ENCODE measurements around the gene OSBPL1A. TPM values are rescaled to one million over a fixed set of nuclear protein-coding genes. Genes with fewer than 3 reads are reported as not detected.
"Not testable (repeated sequence)": the region's sequence is repeated elsewhere in the genome, so short reads cannot be mapped to it uniquely, and the experiment has no call there.

OSBPL1A gene
- polyA plus RNA-seq, 2 donors, result 10.8 to 11.6 TPM

GRCh38 chr18:24381126-24381525 is 16.5 kb downstream of the OSBPL1A start:
- Histone ChIP-seq H3K9me3 (ENCODE audit: control insufficient read depth in 2 of 2, insufficient read depth in 1 of 2, low read depth in 1 of 2, low read length in 1 of 2) (no peaks in the 10 kb centered on the region), H3K27ac (ENCODE audit: low read depth in 2 of 2, low read length in 1 of 2) (no peak overlapping the region), H3K4me3 (ENCODE audit: low read depth in 1 of 2, low read length in 2 of 2) (no peak overlapping the region), H3K36me3 (ENCODE audit: control insufficient read depth in 2 of 2, insufficient read depth in 2 of 2, low read length in 1 of 2) (no peaks in the 10 kb centered on the region), H3K27me3 (ENCODE audit: control insufficient read depth in 1 of 2, insufficient read depth in 2 of 2, low read length in 2 of 2) (no peaks in the 10 kb centered on the region), H3K4me1 (ENCODE audit: control insufficient read depth in 2 of 2, insufficient read depth in 2 of 2, low read length in 1 of 2) (no peaks in the 10 kb centered on the region)
- 81% methylated on average over 1 of the region's 1 CpG for WGBS, 2 donors

GRCh38 chr18:24380163-24380747 is 17.4 kb downstream of the OSBPL1A start:
- no peak overlapping the region for H3K4me3 ChIP-seq (ENCODE audit: low read depth in 1 of 2, low read length in 2 of 2)
- H3K4me1 ChIP-seq (ENCODE audit: control insufficient read depth in 2 of 2, insufficient read depth in 2 of 2, low read length in 1 of 2), result no peaks in the 10 kb centered on the region
- H3K36me3 ChIP-seq (ENCODE audit: control insufficient read depth in 2 of 2, insufficient read depth in 2 of 2, low read length in 1 of 2), result peaks cover 0 to 3% of the 10 kb centered on the region in 2 donors
- H3K27me3 ChIP-seq (ENCODE audit: control insufficient read depth in 1 of 2, insufficient read depth in 2 of 2, low read length in 2 of 2), result no peaks in the 10 kb centered on the region
- H3K27ac ChIP-seq (ENCODE audit: low read depth in 2 of 2, low read length in 1 of 2), result no peak overlapping the region
- WGBS, 2 donors, result 95 to 97% methylated on average over 6 of the region's 6 CpGs
- no peaks in the 10 kb centered on the region for H3K9me3 ChIP-seq (ENCODE audit: control insufficient read depth in 2 of 2, insufficient read depth in 1 of 2, low read depth in 1 of 2, low read length in 1 of 2)

- Histone ChIP-seq H3K4me3 (ENCODE audit: low read depth in 1 of 2, low read length in 2 of 2) (no peak overlapping the region), H3K27me3 (ENCODE audit: control insufficient read depth in 1 of 2, insufficient read depth in 2 of 2, low read length in 2 of 2) (no peaks in the 10 kb centered on the region), H3K27ac (ENCODE audit: low read depth in 2 of 2, low read length in 1 of 2) (no peak overlapping the region), H3K36me3 (ENCODE audit: control insufficient read depth in 2 of 2, insufficient read depth in 2 of 2, low read length in 1 of 2) (peaks cover 3% of the 10 kb centered on the region in 2 donors), H3K4me1 (ENCODE audit: control insufficient read depth in 2 of 2, insufficient read depth in 2 of 2, low read length in 1 of 2) (no peaks in the 10 kb centered on the region), H3K9me3 (ENCODE audit: control insufficient read depth in 2 of 2, insufficient read depth in 1 of 2, low read depth in 1 of 2, low read length in 1 of 2) (no peaks in the 10 kb centered on the region)
- 62 to 89% methylated on average over 1 of the region's 1 CpG for WGBS, 2 donors
These were observed 19.0 kb downstream of the OSBPL1A start for GRCh38 chr18:24378598-24378997.

GRCh38 chr18:24376531-24376930 is 21.1 kb downstream of the OSBPL1A start:
- not testable (repeated sequence) for H3K27ac ChIP-seq (ENCODE audit: low read depth in 2 of 2, low read length in 1 of 2); H3K4me3 ChIP-seq (ENCODE audit: low read depth in 1 of 2, low read length in 2 of 2); H3K36me3 ChIP-seq (ENCODE audit: control insufficient read depth in 2 of 2, insufficient read depth in 2 of 2, low read length in 1 of 2); H3K4me1 ChIP-seq (ENCODE audit: control insufficient read depth in 2 of 2, insufficient read depth in 2 of 2, low read length in 1 of 2); H3K27me3 ChIP-seq (ENCODE audit: control insufficient read depth in 1 of 2, insufficient read depth in 2 of 2, low read length in 2 of 2); H3K9me3 ChIP-seq (ENCODE audit: control insufficient read depth in 2 of 2, insufficient read depth in 1 of 2, low read depth in 1 of 2, low read length in 1 of 2)
- 97 to 98% methylated on average over 21 to 23 of the region's 23 CpGs for WGBS, 2 donors

GRCh38 chr18:24373328-24373727 is 24.3 kb downstream of the OSBPL1A start:
- Histone ChIP-seq H3K27me3 (ENCODE audit: control insufficient read depth in 1 of 2, insufficient read depth in 2 of 2, low read length in 2 of 2) (no peaks in the 10 kb centered on the region), H3K4me1 (ENCODE audit: control insufficient read depth in 2 of 2, insufficient read depth in 2 of 2, low read length in 1 of 2) (no peaks in the 10 kb centered on the region), H3K36me3 (ENCODE audit: control insufficient read depth in 2 of 2, insufficient read depth in 2 of 2, low read length in 1 of 2) (peaks cover 3% of the 10 kb centered on the region in 2 donors), H3K4me3 (ENCODE audit: low read depth in 1 of 2, low read length in 2 of 2) (no peak overlapping the region), H3K9me3 (ENCODE audit: control insufficient read depth in 2 of 2, insufficient read depth in 1 of 2, low read depth in 1 of 2, low read length in 1 of 2) (no peaks in the 10 kb centered on the region), H3K27ac (ENCODE audit: low read depth in 2 of 2, low read length in 1 of 2) (no peak overlapping the region)
- WGBS, 2 donors, result 54 to 79% methylated on average over 1 of the region's 1 CpG

- H3K27me3 ChIP-seq (ENCODE audit: control insufficient read depth in 1 of 2, insufficient read depth in 2 of 2, low read length in 2 of 2), result no peaks in the 10 kb centered on the region
- H3K4me3 ChIP-seq (ENCODE audit: low read depth in 1 of 2, low read length in 2 of 2), result no peak overlapping the region
- peaks cover 3% of the 10 kb centered on the region in 2 donors for H3K36me3 ChIP-seq (ENCODE audit: control insufficient read depth in 2 of 2, insufficient read depth in 2 of 2, low read length in 1 of 2)
- H3K27ac ChIP-seq (ENCODE audit: low read depth in 2 of 2, low read length in 1 of 2), result no peak overlapping the region
- WGBS, 2 donors, result 87 to 89% methylated on average over 5 of the region's 5 CpGs
- H3K4me1 ChIP-seq (ENCODE audit: control insufficient read depth in 2 of 2, insufficient read depth in 2 of 2, low read length in 1 of 2), result no peaks in the 10 kb centered on the region
- no peaks in the 10 kb centered on the region for H3K9me3 ChIP-seq (ENCODE audit: control insufficient read depth in 2 of 2, insufficient read depth in 1 of 2, low read depth in 1 of 2, low read length in 1 of 2)
These were observed 25.2 kb downstream of the OSBPL1A start for GRCh38 chr18:24372279-24372872.

GRCh38 chr18:24370120-24370519 is 27.5 kb downstream of the OSBPL1A start:
- WGBS, 2 donors, result 89% methylated on average over 4 of the region's 4 CpGs
- no peaks in the 10 kb centered on the region for H3K9me3 ChIP-seq (ENCODE audit: control insufficient read depth in 2 of 2, insufficient read depth in 1 of 2, low read depth in 1 of 2, low read length in 1 of 2)
- H3K4me1 ChIP-seq (ENCODE audit: control insufficient read depth in 2 of 2, insufficient read depth in 2 of 2, low read length in 1 of 2), result no peaks in the 10 kb centered on the region
- H3K36me3 ChIP-seq (ENCODE audit: control insufficient read depth in 2 of 2, insufficient read depth in 2 of 2, low read length in 1 of 2), result peaks cover 0 to 3% of the 10 kb centered on the region in 2 donors
- H3K27me3 ChIP-seq (ENCODE audit: control insufficient read depth in 1 of 2, insufficient read depth in 2 of 2, low read length in 2 of 2), result no peaks in the 10 kb centered on the region
- no peak overlapping the region for H3K4me3 ChIP-seq (ENCODE audit: low read depth in 1 of 2, low read length in 2 of 2)
- no peak overlapping the region for H3K27ac ChIP-seq (ENCODE audit: low read depth in 2 of 2, low read length in 1 of 2)

GRCh38 chr18:24369426-24369825 is 28.2 kb downstream of the OSBPL1A start:
- Histone ChIP-seq H3K4me3 (ENCODE audit: low read depth in 1 of 2, low read length in 2 of 2) (no peak overlapping the region), H3K9me3 (ENCODE audit: control insufficient read depth in 2 of 2, insufficient read depth in 1 of 2, low read depth in 1 of 2, low read length in 1 of 2) (no peaks in the 10 kb centered on the region), H3K27ac (ENCODE audit: low read depth in 2 of 2, low read length in 1 of 2) (no peak overlapping the region), H3K4me1 (ENCODE audit: control insufficient read depth in 2 of 2, insufficient read depth in 2 of 2, low read length in 1 of 2) (no peaks in the 10 kb centered on the region), H3K36me3 (ENCODE audit: control insufficient read depth in 2 of 2, insufficient read depth in 2 of 2, low read length in 1 of 2) (peaks cover 0 to under 1% of the 10 kb centered on the region in 2 donors), H3K27me3 (ENCODE audit: control insufficient read depth in 1 of 2, insufficient read depth in 2 of 2, low read length in 2 of 2) (no peaks in the 10 kb centered on the region)
- WGBS, 2 donors, result 92 to 94% methylated on average over 1 of the region's 1 CpG

GRCh38 chr18:24368749-24369148 is 28.9 kb downstream of the OSBPL1A start:
- H3K27ac ChIP-seq (ENCODE audit: low read depth in 2 of 2, low read length in 1 of 2), result no peak overlapping the region
- 72 to 73% methylated on average over 3 of the region's 3 CpGs for WGBS, 2 donors
- H3K4me1 ChIP-seq (ENCODE audit: control insufficient read depth in 2 of 2, insufficient read depth in 2 of 2, low read length in 1 of 2), result no peaks in the 10 kb centered on the region
- H3K9me3 ChIP-seq (ENCODE audit: control insufficient read depth in 2 of 2, insufficient read depth in 1 of 2, low read depth in 1 of 2, low read length in 1 of 2), result no peaks in the 10 kb centered on the region
- no peak overlapping the region for H3K4me3 ChIP-seq (ENCODE audit: low read depth in 1 of 2, low read length in 2 of 2)
- H3K36me3 ChIP-seq (ENCODE audit: control insufficient read depth in 2 of 2, insufficient read depth in 2 of 2, low read length in 1 of 2), result no peaks in the 10 kb centered on the region
- no peaks in the 10 kb centered on the region for H3K27me3 ChIP-seq (ENCODE audit: control insufficient read depth in 1 of 2, insufficient read depth in 2 of 2, low read length in 2 of 2)

- Histone ChIP-seq H3K36me3 (ENCODE audit: control insufficient read depth in 2 of 2, insufficient read depth in 2 of 2, low read length in 1 of 2) (no peaks in the 10 kb centered on the region), H3K27me3 (ENCODE audit: control insufficient read depth in 1 of 2, insufficient read depth in 2 of 2, low read length in 2 of 2) (no peaks in the 10 kb centered on the region), H3K4me1 (ENCODE audit: control insufficient read depth in 2 of 2, insufficient read depth in 2 of 2, low read length in 1 of 2) (no peaks in the 10 kb centered on the region), H3K4me3 (ENCODE audit: low read depth in 1 of 2, low read length in 2 of 2) (no peak overlapping the region), H3K9me3 (ENCODE audit: control insufficient read depth in 2 of 2, insufficient read depth in 1 of 2, low read depth in 1 of 2, low read length in 1 of 2) (no peaks in the 10 kb centered on the region), H3K27ac (ENCODE audit: low read depth in 2 of 2, low read length in 1 of 2) (no peak overlapping the region)
- 91 to 92% methylated on average over 3 of the region's 3 CpGs for WGBS, 2 donors
These were observed 31.3 kb downstream of the OSBPL1A start for GRCh38 chr18:24366328-24366727.

All from esophagus (tissue), 2 donors.